CD14-positive monocyte (primary cell): ENCODE results near the gene SLC4A4. TPM values are rescaled to one million over a fixed set of nuclear protein-coding genes. Genes with fewer than 3 reads are reported as not detected.

ENCODE experiments used
- DNase-seq, 3 donors: peaks; one replicate each; pipeline ENCODE4 v3.0.0-alpha.2; 2011 to 2022
- H2AFZ ChIP-seq: 2 replicates; pipeline ENCODE4 v1.6.0; 2012; ENCODE audit warnings: mild to moderate bottlenecking, low read depth, low read length, inconsistent platforms; ENCODE audit not compliant: insufficient read depth, poor library complexity, severe bottlenecking
- H3K27ac ChIP-seq, 2 donors: 1 replicate in 1 of 2; 2 replicates in 1 of 2; pipeline ENCODE4 v1.5.1; 2012 to 2013; ENCODE audit warnings: low read length in 2 of 2, control low read depth in 1 of 2, inconsistent platforms in 1 of 2, low read depth in 1 of 2, mild to moderate bottlenecking in 1 of 2
- H3K27me3 ChIP-seq, 2 donors: one replicate each; pipeline versions ENCODE4 v1.6.0 to v1.6.1; 2011 to 2013; ENCODE audit warnings: low read length in 2 of 2; ENCODE audit not compliant: control insufficient read depth in 2 of 2, insufficient read depth in 2 of 2
- H3K36me3 ChIP-seq, 2 donors: replicated peaks in 1 of 2; 1 replicate in 1 of 2; 2 replicates in 1 of 2; pipeline versions ENCODE4 v1.5.1 to v1.6.1; 2012 to 2013; ENCODE audit warnings: low read length in 2 of 2, control low read depth in 1 of 2, inconsistent platforms in 1 of 2, mild to moderate bottlenecking in 1 of 2; ENCODE audit not compliant: insufficient read depth in 2 of 2, control insufficient read depth in 1 of 2
- H3K4me1 ChIP-seq, 2 donors: 1 replicate in 1 of 2; 2 replicates in 1 of 2; pipeline versions ENCODE4 v1.5.1 to v1.6.1; 2012 to 2013; ENCODE audit warnings: low read length in 2 of 2, control low read depth in 1 of 2, inconsistent platforms in 1 of 2, mild to moderate bottlenecking in 1 of 2, moderate library complexity in 1 of 2; ENCODE audit not compliant: insufficient read depth in 2 of 2, control insufficient read depth in 1 of 2
- H3K4me2 ChIP-seq: replicated peaks from 2 replicates; pipeline ENCODE3; 2012; ENCODE audit warnings: low read length, moderate library complexity, mild to moderate bottlenecking; ENCODE audit not compliant: poor library complexity, severe bottlenecking; ENCODE audit errors: extremely low read depth
- H3K4me3 ChIP-seq, 3 experiments: fragments of 200-600 bp in 1 of 3; sonication (generic) in 1 of 3; replicated peaks in 1 of 3; 1 replicate in 2 of 3; 2 replicates in 1 of 3; pipeline ENCODE4 v1.5.1; 2011 to 2013; ENCODE audit warnings: low read length in 3 of 3, mild to moderate bottlenecking in 3 of 3, control low read depth in 2 of 3, low read depth in 2 of 3, inconsistent platforms in 1 of 3, moderate library complexity in 1 of 3
- H3K79me2 ChIP-seq: 2 replicates; pipeline ENCODE4 v1.6.0; 2012; ENCODE audit warnings: mild to moderate bottlenecking, control low read depth, inconsistent platforms, low read length, moderate library complexity; ENCODE audit not compliant: insufficient read depth
- H3K9ac ChIP-seq: 2 replicates; pipeline ENCODE4 v1.6.0; 2017; ENCODE audit warnings: low read length, mild to moderate bottlenecking; ENCODE audit not compliant: insufficient read depth, poor library complexity, severe bottlenecking
- H3K9me3 ChIP-seq, 2 donors: replicated peaks in 1 of 2; 1 replicate in 1 of 2; 2 replicates in 1 of 2; pipeline versions ENCODE4 v1.5.1 to v1.6.1; 2012 to 2013; ENCODE audit warnings: low read length in 2 of 2, control low read depth in 1 of 2; ENCODE audit not compliant: control insufficient read depth in 1 of 2, insufficient read depth in 1 of 2
- H4K20me1 ChIP-seq: 2 replicates; pipeline ENCODE4 v1.6.0; 2012; ENCODE audit warnings: mild to moderate bottlenecking, low read length, control low read depth, moderate library complexity; ENCODE audit not compliant: insufficient read depth
- H3K27ac Mint-ChIP-seq, 7 donors: one replicate each; pipeline ENCODE4 v1.8.0; 2020; ENCODE audit warnings: mild to moderate bottlenecking in 7 of 7, mixed read lengths in 7 of 7, moderate library complexity in 6 of 7, inconsistent platforms in 2 of 7
- H3K27me3 Mint-ChIP-seq, 3 donors: one replicate each; pipeline ENCODE4 v1.8.0; 2021 to 2022; ENCODE audit warnings: low read depth in 3 of 3, mild to moderate bottlenecking in 3 of 3, mixed read lengths in 3 of 3, moderate library complexity in 3 of 3, inconsistent platforms in 1 of 3
- H3K36me3 Mint-ChIP-seq, 2 donors: one replicate each; pipeline ENCODE4 v1.8.0; 2020; ENCODE audit warnings: mixed read lengths in 2 of 2, inconsistent platforms in 1 of 2, mild to moderate bottlenecking in 1 of 2
- H3K4me1 Mint-ChIP-seq: one replicate; pipeline ENCODE4 v1.8.0; 2020; ENCODE audit warnings: mild to moderate bottlenecking, mixed read lengths
- H3K4me3 Mint-ChIP-seq, 2 donors: one replicate each; pipeline ENCODE4 v1.8.0; 2020; ENCODE audit warnings: mild to moderate bottlenecking in 2 of 2, mixed read lengths in 2 of 2, moderate library complexity in 1 of 2
- H3K9me3 Mint-ChIP-seq, 7 donors: one replicate each; pipeline ENCODE4 v1.8.0; 2020 to 2022; ENCODE audit warnings: mixed read lengths in 7 of 7, mild to moderate bottlenecking in 6 of 7, moderate library complexity in 6 of 7, inconsistent platforms in 2 of 7
- CTCF ChIP-seq: fragments of 200-600 bp; IDR thresholded peaks from one replicate; pipeline ENCODE4 v1.8.0; 2022; ENCODE audit warnings: antibody characterized with exemption, mild to moderate bottlenecking
- WGBS: methylation state at CpG from one replicate; pipeline ENCODE4 v1.1.5; 2013; ENCODE audit warnings: missing lambda C conversion rate; ENCODE audit not compliant: insufficient coverage; 5-methylcytosine and 5-hydroxymethylcytosine counted together
- intact Hi-C, 2 donors: fragments of 100-400 bp; cut with micrococcal nuclease; formaldehyde crosslinking; loops; one replicate each; pipeline versions ENCODE4 v1.15.0 to v1.15.1; 2023
- polyA minus RNA-seq: library from RNA; depleted of rRNA, polyadenylated mRNA; stranded (reverse); fragments of >200 nt; gene quantifications from 2 replicates; pipeline ENCODE4 v1.2.3, GENCODE V29; 2012
- polyA plus RNA-seq, 3 donors: library from polyadenylated mRNA; depleted of rRNA in 1 of 3; unstranded in 2 of 3; stranded (reverse) in 1 of 3; fragments of 300-500 nt in 2 of 3; fragments of >200 nt in 1 of 3; fragmentation: Illumina TruSeq in 2 of 3; gene quantifications; 1 replicate in 2 of 3; 2 replicates in 1 of 3; pipeline ENCODE4 v1.2.3, GENCODE V29; 2012 to 2021
- total RNA-seq, 12 experiments: library from RNA in 1 of 12; stranded (reverse) in 1 of 12; fragments of 120-200 nt in 1 of 12; gene quantifications; one replicate each; pipeline ENCODE4 v1.2.4 and lab custom pipeline; 2013 to 2026; ENCODE audit warnings: mixed read lengths in 6 of 12, inconsistent platforms in 1 of 12

Gene SLC4A4
- total RNA-seq (2013), result 0.02 TPM
- polyA plus RNA-seq, result under 1 TPM in 1 of 3 donors, not detected in 2; 0.03 TPM
- polyA minus RNA-seq, result 0.08 TPM in 1 of 2 replicates, not detected in the other
- 0 to 4.4 (median 0.33) reads per million in 11 experiments for total RNA-seq (lab: John Stamatoyannopoulos, UW)

- no peak for TF ChIP-seq CTCF
- H3K27ac Mint-ChIP-seq, result peak within 1 kb of the TSS in 1 of 7 donors; percentile 0
- H3K36me3 ChIP-seq, result no peaks in the 10 kb centered on the region
- no peaks in the 10 kb centered on the region for H3K27me3 Mint-ChIP-seq
- H3K27ac ChIP-seq, result no peak within 1 kb of the TSS
- H3K9me3 ChIP-seq, result no peaks in the 10 kb centered on the region
- no peaks in the 10 kb centered on the region for H3K36me3 Mint-ChIP-seq
- no peak within 1 kb of the TSS for H3K4me3 ChIP-seq
- peaks cover 9% of the 10 kb centered on the region for H3K4me1 Mint-ChIP-seq
- peaks cover 4 to 6% of the 10 kb centered on the region in 2 donors for H3K4me1 ChIP-seq
- H2AFZ ChIP-seq, result no peak within 1 kb of the TSS
- WGBS, result 100% methylated on average over 3 of the region's 8 CpGs
- H3K9ac ChIP-seq, result no peak within 1 kb of the TSS
- H3K4me2 ChIP-seq, result no peak within 1 kb of the TSS
- no peak within 1 kb of the TSS for H3K4me3 Mint-ChIP-seq
- H3K9me3 Mint-ChIP-seq, result peaks cover 0 to 3% (median 0%) of the 10 kb centered on the region in 7 donors
- no peaks in the 10 kb centered on the region for H4K20me1 ChIP-seq
- H3K79me2 ChIP-seq, result no peaks in the 10 kb centered on the region
- DNase-seq, result peak; percentile 1 to 38 (median 2)
- intact Hi-C loops, result no loop called here
- no peaks in the 10 kb centered on the region for H3K27me3 ChIP-seq
Observed at GRCh38 chr4:71338846-71339593, at the start of gene SLC4A4. Gene SLC4A4 (plus strand): TSS chr4:71339020.

GRCh38 chr4:71290074-71290473, 48.7 kb upstream of the SLC4A4 start:
- Mint-ChIP-seq H3K9me3 (no peaks in the 10 kb centered on the region), H3K27me3 (peaks cover 4 to 9% (median 7%) of the 10 kb centered on the region in 3 donors), H3K36me3 (no peaks in the 10 kb centered on the region), H3K4me1 (peaks cover 4% of the 10 kb centered on the region), H3K4me3 (peak overlapping the region in 1 of 2 donors; percentile 17), H3K27ac (no peak overlapping the region)
- Histone ChIP-seq H2AFZ (no peak overlapping the region), H4K20me1 (no peaks in the 10 kb centered on the region), H3K4me2 (no peak overlapping the region), H3K36me3 (no peaks in the 10 kb centered on the region), H3K4me1 (peaks cover 3 to 6% of the 10 kb centered on the region in 2 donors), H3K27me3 (peaks cover 2 to 4% of the 10 kb centered on the region in 2 donors), H3K9ac (no peak overlapping the region), H3K27ac (no peak overlapping the region), H3K79me2 (no peaks in the 10 kb centered on the region), H3K9me3 (no peaks in the 10 kb centered on the region), H3K4me3 (no peak overlapping the region)
- intact Hi-C loops, result no loop called here
- no peak for DNase-seq
- 86% methylated on average over 3 of the region's 3 CpGs for WGBS
- no peak for TF ChIP-seq CTCF
